GM18505 (cell line): ENCODE measurements around the gene GPLD1.
"Not testable (repeated sequence)": the region's sequence is repeated elsewhere in the genome, so short reads cannot be mapped to it uniquely, and the experiment has no call there.

Experiments used
- ATAC-seq: cut with Tn5 transposase; IDR thresholded peaks from one replicate; pipeline ENCODE4 v1.9.1; 2021; ENCODE audit not compliant: unreplicated experiment
- POLR2A ChIP-seq: IDR thresholded peaks from 4 replicates; pipeline ENCODE4 v1.6.1; 2011; ENCODE audit warnings: borderline replicate concordance; ENCODE audit not compliant: insufficient read depth, insufficient read length; ENCODE audit errors: extremely low read depth

GPLD1 gene

DNA sequence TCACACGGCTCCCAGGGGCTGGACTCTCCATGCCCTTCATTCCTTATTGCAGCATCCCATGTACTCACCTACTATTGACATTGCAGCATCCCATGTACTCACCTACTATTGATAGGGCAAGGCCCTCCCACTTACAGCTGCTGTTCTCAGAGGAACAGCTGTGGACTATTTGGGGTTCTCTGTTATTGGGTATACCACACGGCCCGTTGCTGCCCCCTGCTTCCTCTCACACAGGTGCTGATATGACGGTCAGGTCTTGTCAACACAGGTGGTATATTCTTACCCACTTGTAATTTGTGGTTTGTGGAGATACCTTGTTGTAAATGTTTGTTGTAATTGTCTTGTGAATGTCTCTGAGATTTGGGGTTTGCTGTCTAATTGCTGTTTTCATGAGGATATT is 24.2 kb upstream of the GPLD1 start:
- TF ChIP-seq POLR2A = no peak
- ATAC-seq = no peak

DNA sequence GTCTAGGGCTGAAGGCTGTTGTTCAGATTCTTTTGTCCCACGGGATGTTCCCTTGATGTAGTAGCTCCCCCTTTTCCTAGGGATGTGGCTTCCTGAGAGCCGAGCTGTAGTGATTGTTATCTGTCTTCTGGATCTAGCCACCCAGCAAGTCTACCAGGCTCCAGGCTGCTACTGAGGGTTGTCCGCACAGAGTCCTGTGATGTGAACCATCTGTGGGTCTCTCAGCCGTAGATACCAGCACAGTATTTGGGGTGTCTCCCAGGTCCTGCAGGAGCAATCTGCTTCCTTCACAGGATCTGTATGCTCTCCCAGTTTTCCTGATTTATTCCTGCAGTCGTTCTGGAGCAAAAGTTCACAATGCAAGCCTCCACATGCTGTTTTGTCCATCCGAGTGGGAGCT is 22.6 kb upstream of the GPLD1 start:
- ATAC-seq = not testable (repeated sequence)

DNA sequence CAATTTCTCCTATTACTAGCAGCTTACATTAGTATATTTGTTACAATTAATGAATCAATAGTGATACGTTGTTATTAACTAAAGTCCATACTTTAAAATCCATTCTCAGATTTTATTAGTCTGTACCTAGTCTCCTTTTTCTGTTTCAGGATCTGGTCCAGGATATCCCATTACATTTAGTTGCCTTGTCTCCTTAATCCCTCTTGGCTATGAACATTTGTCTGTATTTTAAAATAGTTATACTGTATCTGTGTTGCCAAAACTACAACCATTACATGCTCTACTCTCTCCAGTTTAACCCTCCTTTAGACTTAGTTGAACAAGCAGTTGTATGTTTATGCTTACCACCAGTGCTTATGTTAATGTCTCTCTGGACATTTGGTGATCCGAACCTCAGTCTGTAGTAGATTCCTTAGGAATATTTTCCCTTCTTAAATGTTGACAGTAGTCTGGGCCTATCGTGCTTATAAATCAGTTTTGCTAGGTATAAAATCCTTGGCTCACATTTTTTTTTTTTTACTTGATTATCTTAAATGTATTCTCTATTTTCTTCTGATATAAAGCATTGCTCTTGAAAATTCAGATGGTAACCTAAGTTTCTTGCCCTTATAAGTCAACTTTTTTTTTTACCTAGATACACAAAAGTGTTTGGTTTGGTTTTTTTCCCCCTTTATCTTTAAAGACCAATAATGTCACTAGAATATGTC is 17.6 kb upstream of the GPLD1 start:
- no peak for TF ChIP-seq POLR2A
- ATAC-seq = no peak

DNA sequence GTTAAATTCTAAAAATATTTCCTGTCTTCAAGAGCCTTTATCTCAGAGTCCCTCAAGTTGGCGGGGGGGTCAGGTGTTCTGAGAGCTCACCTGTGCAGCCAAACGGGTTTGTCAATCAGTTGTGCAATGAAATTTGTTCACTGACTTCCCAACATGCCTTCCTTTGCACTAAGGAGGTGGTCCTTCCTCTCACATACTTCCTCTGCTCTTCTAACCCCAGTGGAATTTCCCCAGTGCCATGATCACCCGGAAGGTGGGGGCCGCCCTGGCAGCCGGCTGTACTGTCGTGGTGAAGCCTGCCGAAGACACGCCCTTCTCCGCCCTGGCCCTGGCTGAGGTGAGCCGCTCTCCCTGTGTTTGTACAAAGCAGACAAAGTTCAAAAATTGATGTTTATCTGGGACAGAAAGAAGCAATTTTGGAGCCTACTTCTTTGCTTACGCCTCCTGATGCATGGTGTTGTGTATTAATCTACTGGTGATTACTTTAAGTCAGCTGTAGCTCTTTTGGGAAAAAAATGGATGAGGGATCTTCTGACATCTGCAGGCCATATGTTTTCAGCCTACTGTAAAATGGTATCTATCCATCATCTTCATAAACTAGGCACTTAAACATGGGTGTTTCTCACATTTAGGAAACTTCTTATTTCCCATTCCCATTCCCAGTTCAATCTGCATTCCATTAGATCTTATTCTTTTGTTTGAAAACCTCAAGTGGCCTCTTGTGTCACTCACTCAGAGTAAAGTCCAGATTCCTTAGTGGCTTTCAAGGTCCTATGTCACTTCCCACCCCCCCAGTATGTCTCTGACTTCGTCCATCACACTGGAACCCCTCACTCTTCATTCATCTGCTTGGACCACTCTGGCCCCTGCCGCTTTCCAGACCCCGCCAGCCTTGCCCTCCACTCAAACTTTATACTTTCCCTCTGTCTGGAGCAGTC is 15.5 kb upstream of the GPLD1 start:
- no peak for ATAC-seq
- no peak for TF ChIP-seq POLR2A

DNA sequence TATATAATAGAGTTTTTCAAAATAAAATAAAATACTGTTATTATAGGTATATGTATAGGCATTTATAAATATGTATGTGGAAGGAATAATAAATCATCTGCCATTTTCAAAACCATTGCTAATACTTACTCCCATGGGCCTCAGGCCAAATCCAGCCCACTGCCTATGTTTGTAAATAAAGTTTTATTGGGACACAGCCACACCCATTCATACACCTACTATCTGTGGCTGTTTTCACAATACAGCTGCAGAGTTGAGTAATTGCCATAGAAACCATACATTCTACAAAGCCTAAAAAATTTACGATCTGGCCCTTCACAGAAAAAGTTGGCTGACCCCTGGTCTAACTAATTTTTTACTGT is 14.9 kb upstream of the GPLD1 start:
- ATAC-seq = no peak
- TF ChIP-seq POLR2A = no peak

DNA sequence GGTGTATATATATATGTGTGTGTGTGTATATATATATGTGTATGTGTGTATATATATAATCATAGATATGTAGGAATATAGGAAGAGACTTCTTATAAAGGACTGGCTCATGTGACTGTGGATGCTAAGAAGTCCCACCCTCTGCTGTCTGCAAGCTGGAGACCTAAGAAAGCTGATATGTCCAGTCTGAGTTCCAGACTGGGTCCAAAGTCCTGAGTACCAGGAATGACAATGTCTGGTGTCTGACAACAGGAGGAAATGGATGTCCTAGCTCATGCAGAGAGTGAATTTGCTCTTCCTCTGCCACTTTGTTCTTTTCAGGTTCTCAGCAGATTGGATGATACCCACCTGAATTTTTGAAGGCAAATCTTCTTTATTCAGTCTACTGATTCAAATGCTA is 12.5 kb upstream of the GPLD1 start:
- ATAC-seq = no peak
- TF ChIP-seq POLR2A = no peak

DNA sequence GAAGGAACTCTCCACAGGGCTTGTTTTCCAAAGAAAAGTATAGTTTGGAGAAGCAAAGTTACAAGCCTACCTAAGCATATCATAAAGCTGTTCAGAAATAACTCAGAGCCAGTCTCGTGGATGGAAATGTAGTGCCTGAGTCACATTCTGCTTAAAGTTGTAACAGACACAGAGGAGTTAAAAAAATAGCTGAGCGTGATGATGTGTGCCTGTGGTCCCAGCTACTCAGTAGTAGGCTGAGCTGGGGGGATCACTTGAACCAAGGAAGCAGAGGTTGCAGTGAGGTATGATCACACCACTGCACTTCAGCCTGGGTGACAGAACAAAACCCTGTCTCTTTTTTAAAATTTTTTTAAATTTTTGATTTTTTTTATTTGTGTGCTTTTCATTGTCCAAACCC is 12.0 kb upstream of the GPLD1 start:
- TF ChIP-seq POLR2A = no peak
- ATAC-seq = no peak

DNA sequence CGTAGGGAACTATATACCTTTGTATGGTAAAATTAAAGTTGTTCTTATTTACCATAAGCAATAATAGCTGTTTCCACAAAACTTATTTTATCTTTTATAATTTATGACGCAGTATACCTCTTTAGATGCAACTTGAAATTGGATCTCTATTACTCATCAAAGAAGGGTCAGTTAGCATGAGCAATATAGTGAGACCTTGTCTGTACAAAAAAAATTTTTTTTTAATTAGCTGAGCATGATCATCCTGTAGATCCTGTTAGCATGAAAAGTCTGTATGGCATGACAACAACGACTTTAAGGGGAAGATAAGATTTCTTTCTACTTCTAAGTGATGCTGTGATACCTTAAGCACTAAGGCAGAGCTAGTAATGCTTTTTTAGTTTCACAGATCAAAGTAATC is 11.3 kb upstream of the GPLD1 start:
- no peak for ATAC-seq
- TF ChIP-seq POLR2A = no peak

DNA sequence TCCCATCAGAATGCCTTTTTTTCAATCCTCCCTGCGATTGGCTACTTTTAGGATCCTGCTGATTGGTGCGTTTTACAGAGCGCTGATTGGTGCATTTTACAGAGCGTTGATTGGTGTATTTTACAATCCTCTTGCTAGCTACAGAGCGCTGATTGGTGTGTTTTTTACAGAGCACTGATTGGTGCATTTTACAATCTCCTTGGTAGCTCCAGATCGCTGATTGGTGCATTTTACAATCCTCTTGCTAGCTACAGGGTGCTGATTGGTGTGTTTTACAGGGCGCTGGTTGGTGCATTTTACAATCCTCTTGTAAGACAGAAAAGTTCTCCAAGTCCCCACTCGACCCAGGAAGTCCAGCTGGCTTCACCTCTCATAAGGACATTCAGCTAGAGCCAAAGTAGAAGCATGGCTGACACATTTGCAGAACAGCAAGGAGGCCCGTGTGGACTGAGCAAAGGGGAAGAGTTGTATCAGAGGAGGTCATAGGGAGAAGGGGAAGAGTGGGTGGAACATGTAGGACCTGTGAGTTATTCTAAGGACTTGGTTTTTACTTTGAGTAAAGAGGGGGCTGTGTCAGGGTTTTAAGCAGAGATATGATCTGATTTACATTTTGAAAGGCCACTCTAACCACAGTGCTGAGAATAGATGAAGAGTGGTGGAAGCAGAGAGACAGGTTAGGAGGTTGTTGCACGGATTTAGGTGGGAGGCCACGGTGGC is 8.0 kb upstream of the GPLD1 start:
- no peak for TF ChIP-seq POLR2A
- ATAC-seq = no peak

DNA sequence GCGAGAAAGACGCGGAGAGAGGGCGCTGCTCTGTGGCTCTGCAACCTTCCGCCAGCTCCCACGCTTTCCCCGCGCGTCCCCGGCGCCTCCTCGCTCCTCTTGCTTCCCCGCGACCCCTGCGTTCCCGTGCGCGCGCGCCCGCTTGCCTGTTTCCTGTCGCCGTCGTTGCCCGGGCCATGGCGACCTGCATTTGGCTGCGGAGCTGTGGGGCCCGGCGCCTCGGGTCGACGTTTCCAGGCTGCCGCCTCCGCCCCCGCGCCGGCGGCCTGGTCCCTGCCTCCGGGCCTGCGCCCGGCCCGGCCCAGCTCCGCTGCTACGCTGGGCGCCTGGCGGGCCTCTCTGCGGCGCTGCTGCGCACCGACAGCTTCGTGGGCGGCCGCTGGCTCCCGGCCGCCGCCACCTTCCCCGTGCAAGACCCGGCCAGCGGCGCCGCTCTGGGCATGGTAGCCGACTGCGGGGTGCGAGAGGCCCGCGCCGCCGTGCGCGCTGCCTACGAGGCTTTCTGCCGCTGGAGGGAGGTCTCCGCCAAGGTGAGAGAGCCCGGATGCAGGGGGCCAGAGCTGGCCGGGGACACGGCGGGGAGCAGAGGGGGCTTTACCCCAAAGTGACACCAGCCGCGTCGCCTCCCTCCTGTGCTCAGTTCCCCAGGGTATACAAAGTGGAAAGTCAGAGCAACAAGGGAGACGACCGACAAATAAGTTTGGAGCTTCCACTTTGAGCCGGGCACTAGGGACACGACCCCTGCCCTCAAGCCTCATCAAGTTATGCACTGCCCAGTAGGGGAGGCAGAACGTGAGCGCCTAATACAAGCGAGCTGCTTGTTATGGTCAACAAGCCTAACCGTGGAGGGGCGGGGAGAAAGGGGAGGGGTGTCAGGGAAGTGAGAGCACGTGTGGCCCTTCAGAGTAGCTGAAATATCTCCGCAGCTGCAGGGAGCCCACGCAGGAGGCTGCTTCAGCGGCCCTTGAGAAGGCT is 5.7 kb upstream of the GPLD1 start, which contains the start of gene ALDH5A1:
ALDH5A1 (plus strand) TSS at position 149 of the 975 bp plus-strand sequence; CDS start at position 177, 28 bp downstream.
- peak; percentile 70 for ATAC-seq
- TF ChIP-seq POLR2A = no peak

DNA sequence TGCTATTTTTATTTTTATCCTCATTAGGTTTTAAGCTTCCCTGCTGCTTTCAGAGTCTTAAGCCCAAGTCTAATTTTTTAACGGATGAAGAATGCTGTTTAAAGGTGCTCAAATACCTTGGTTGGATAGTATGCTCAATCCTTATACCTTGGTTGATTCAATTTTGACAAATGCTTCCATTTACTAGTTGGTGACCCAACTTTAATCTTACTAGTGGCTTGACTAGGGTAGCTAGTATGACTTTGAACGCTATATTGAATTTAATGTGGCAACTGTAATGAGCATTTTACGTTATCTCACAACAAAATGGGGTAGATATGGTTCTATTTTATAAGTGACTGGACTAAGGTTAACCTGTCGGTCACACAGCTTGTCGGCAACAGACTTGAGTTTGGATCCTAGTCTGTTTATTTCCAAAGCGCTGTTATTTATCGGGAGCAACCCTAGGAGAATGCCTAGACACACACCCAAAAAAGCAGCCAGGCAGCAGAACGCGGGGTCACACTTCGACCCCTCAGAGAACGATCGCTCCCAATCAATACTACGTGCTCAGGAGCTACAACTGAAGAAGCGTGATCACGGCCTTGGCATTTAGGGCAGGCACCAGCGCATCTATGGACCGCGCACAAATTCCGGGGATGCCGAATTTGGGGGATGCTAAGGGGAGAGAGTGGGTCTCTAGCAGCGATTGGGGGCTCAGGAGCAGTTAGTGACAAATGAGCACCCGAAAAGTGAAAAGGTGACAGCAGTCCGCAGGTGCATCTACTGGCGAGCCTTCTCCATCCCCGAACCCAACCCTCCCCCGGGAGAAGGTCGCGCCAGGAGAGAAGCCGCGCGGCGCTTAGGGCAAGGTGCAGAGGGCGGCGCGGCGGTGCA is 4.8 kb upstream of the GPLD1 start:
- no peak for TF ChIP-seq POLR2A
- peak; percentile 8 for ATAC-seq

DNA sequence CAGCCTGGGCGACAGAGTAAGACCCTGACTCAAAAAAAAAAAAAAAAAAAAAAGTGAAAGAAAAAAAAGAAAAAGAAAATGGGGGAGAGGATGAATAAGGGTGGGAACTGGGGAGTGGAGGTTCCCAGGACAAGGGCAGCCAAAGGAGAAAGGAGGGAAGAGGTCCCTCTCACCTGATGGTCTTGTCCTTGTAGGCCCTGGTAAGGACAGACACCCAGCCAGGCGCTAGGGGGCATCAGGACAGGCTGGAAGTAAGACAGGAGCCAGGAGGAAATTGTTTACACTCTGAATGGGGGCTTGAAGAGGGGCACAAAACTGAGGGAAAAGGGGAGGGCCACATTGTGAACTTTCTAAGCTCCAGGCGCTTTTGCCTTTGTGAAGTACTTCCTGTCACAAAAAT is 3.1 kb upstream of the GPLD1 start:
- no peak for TF ChIP-seq POLR2A
- ATAC-seq = no peak
